ENCODE results near the gene MILR1. TPM values are rescaled to one million over a fixed set of nuclear protein-coding genes. Genes with fewer than 3 reads are reported as not detected.

Gene MILR1
- total RNA-seq, 1 experiment from 2014 or later = not detected

DNA sequence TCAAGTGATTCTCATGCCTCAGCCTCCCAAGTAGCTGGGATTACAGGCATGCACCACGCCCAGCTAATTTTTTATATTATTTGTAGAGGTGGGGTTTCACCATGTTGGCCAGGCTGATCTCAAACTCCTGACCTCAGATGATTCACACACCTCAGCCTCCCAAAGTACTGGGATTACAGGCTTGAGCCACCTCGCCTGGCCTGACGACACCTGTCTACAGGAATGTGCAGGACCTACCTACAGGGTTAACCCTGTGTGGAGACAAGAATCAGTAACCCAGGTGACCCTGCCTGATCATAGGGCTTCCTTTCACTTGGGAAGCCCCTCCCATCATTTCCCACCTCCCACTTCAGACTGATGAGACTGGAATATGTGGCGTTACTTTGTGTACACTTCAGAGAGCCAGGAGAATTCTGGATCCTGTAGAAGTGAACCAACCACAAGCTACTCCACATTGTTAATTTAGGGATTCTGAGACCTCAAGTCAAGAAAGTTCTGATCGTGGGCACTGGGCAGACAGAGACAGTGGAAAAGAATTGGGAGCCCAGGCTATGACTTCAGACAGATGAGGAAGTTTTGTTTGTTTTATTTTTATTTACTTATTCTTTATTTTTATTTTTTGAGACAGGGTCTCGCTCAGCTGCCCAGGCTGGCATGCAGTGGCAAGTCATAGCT is 5.7 kb upstream of the MILR1 start (continued):
- TF ChIP-seq GRHL2 (CRISPR knock-in tag; IDR thresholded peaks at IDR 0.05; ENCODE audit: insufficient replicate concordance, severe bottlenecking) (no peak), PRRX2 (CRISPR knock-in tag; IDR thresholded peaks at IDR 0.05) (no peak), ZBTB21 (CRISPR knock-in tag; IDR thresholded peaks at IDR 0.05; ENCODE audit: borderline replicate concordance) (no peak), FOXJ3 (CRISPR knock-in tag; IDR thresholded peaks at IDR 0.05; ENCODE audit: borderline replicate concordance) (no peak), NR2C2 (CRISPR knock-in tag; IDR thresholded peaks at IDR 0.05) (no peak)
- TF ChIP-seq, protein P1, sequence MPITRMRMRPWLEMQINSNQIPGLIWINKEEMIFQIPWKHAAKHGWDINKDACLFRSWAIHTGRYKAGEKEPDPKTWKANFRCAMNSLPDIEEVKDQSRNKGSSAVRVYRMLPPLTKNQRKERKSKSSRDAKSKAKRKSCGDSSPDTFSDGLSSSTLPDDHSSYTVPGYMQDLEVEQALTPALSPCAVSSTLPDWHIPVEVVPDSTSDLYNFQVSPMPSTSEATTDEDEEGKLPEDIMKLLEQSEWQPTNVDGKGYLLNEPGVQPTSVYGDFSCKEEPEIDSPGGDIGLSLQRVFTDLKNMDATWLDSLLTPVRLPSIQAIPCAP (CRISPR knock-in tag; IDR thresholded peaks at IDR 0.05) = no peak
- TF ChIP-seq, protein P2, sequence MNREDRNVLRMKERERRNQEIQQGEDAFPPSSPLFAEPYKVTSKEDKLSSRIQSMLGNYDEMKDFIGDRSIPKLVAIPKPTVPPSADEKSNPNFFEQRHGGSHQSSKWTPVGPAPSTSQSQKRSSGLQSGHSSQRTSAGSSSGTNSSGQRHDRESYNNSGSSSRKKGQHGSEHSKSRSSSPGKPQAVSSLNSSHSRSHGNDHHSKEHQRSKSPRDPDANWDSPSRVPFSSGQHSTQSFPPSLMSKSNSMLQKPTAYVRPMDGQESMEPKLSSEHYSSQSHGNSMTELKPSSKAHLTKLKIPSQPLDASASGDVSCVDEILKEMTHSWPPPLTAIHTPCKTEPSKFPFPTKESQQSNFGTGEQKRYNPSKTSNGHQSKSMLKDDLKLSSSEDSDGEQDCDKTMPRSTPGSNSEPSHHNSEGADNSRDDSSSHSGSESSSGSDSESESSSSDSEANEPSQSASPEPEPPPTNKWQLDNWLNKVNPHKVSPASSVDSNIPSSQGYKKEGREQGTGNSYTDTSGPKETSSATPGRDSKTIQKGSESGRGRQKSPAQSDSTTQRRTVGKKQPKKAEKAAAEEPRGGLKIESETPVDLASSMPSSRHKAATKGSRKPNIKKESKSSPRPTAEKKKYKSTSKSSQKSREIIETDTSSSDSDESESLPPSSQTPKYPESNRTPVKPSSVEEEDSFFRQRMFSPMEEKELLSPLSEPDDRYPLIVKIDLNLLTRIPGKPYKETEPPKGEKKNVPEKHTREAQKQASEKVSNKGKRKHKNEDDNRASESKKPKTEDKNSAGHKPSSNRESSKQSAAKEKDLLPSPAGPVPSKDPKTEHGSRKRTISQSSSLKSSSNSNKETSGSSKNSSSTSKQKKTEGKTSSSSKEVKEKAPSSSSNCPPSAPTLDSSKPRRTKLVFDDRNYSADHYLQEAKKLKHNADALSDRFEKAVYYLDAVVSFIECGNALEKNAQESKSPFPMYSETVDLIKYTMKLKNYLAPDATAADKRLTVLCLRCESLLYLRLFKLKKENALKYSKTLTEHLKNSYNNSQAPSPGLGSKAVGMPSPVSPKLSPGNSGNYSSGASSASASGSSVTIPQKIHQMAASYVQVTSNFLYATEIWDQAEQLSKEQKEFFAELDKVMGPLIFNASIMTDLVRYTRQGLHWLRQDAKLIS (CRISPR knock-in tag; IDR thresholded peaks at IDR 0.05; ENCODE audit: borderline replicate concordance) = no peak

DNA sequence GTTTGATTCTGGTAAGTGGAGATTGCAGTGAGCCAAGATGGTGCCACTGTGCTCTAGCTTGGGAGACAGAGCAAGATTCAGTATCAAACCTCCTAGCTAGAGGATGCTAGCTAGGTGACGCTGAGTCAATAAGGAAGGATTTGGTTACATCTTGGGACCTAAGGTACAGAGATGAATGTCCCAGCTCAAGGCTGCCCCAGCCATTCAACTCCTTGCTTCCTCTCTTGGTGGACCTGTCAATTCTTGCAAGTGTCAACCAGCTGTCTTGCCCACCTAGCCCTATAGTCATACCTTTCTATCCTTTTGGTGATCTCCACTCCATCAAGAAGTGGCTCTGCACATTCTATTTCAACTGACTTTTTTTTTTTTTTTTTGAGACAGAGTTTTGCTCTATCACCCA is 1.4 kb upstream of the MILR1 start:
- Mint-ChIP-seq H3K4me3 (no peak overlapping the region), H3K27me3 (ENCODE audit: low read depth) (no peaks in the 10 kb centered on the region), H3K27ac (no peak overlapping the region), H3K9me3 (no peaks in the 10 kb centered on the region; the same call in 1 of the 2 replicates), H3K4me1 (no peaks in the 10 kb centered on the region), H3K36me3 (no peaks in the 10 kb centered on the region)
- no peak for TF ChIP-seq RELA (CRISPR knock-in tag; IDR thresholded peaks at IDR 0.05; ENCODE audit: borderline replicate concordance)
- TF ChIP-seq ZNF121 (CRISPR knock-in tag; IDR thresholded peaks at IDR 0.05) = no peak
- TF ChIP-seq PRRX2 (CRISPR knock-in tag; IDR thresholded peaks at IDR 0.05) = no peak
- TF ChIP-seq SMAD4 (CRISPR knock-in tag; IDR thresholded peaks at IDR 0.05) = no peak
- TF ChIP-seq, protein P3, sequence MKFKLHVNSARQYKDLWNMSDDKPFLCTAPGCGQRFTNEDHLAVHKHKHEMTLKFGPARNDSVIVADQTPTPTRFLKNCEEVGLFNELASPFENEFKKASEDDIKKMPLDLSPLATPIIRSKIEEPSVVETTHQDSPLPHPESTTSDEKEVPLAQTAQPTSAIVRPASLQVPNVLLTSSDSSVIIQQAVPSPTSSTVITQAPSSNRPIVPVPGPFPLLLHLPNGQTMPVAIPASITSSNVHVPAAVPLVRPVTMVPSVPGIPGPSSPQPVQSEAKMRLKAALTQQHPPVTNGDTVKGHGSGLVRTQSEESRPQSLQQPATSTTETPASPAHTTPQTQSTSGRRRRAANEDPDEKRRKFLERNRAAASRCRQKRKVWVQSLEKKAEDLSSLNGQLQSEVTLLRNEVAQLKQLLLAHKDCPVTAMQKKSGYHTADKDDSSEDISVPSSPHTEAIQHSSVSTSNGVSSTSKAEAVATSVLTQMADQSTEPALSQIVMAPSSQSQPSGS (CRISPR knock-in tag; IDR thresholded peaks at IDR 0.05; ENCODE audit: borderline replicate concordance, low read depth) = no peak
- TF ChIP-seq TEAD4 (CRISPR knock-in tag; IDR thresholded peaks at IDR 0.05) = no peak
- no peak for TF ChIP-seq CREM (CRISPR knock-in tag; IDR thresholded peaks at IDR 0.05)
- TF ChIP-seq, protein P4, sequence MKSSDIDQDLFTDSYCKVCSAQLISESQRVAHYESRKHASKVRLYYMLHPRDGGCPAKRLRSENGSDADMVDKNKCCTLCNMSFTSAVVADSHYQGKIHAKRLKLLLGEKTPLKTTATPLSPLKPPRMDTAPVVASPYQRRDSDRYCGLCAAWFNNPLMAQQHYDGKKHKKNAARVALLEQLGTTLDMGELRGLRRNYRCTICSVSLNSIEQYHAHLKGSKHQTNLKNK (CRISPR knock-in tag; IDR thresholded peaks at IDR 0.05) = no peak
- TF ChIP-seq, protein P5, sequence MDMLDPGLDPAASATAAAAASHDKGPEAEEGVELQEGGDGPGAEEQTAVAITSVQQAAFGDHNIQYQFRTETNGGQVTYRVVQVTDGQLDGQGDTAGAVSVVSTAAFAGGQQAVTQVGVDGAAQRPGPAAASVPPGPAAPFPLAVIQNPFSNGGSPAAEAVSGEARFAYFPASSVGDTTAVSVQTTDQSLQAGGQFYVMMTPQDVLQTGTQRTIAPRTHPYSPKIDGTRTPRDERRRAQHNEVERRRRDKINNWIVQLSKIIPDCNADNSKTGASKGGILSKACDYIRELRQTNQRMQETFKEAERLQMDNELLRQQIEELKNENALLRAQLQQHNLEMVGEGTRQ (CRISPR knock-in tag; IDR thresholded peaks at IDR 0.05) = no peak
- no peak for TF ChIP-seq NFYB (CRISPR knock-in tag; conservative IDR thresholded peaks at IDR 0.05; ENCODE audit: low read depth)
- ChIA-PET CTCF (interaction anchor here (1.0 kb wide), 1 partner anchor 44 kb away, joined by 4 read pairs; no protein-coding TSS in a partner anchor), POLR2A (no interaction called here)
- ATAC-seq (no peak), DNase-seq (ENCODE audit: low spot score) (no peak)

DNA sequence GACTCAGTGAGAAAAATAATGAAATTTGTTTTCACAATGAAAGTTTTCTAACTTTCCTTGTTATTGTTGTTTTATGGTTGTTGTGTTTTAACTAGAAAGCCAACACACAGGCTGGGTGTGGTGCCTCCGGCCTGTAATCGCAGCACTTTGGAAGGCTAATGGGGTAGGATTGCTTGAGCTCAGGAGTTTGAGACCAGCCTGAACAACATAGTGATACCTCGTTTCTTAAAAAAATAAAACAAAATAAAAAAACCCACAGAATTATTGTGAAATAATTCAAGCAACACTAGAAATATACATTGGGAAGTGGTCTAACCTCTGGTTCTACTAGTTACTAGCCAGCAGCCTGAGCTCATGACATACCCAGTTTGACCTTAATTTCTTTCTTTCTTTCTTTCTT is 630 bp downstream of the MILR1 start:
- no peaks in the 10 kb centered on the region for H3K36me3 Mint-ChIP-seq
- POLR2A ChIA-PET = no interaction called here
- no peak overlapping the region for H3K27ac Mint-ChIP-seq
- no peak overlapping the region for H3K4me3 Mint-ChIP-seq
- H3K4me1 Mint-ChIP-seq = no peaks in the 10 kb centered on the region
- ATAC-seq (no peak), DNase-seq (ENCODE audit: low spot score) (no peak)
- H3K9me3 Mint-ChIP-seq = no peaks in the 10 kb centered on the region; the same call in 1 of the 2 replicates
- H3K27me3 Mint-ChIP-seq (ENCODE audit: low read depth) = no peaks in the 10 kb centered on the region
- CTCF ChIA-PET = no interaction called here
- TF ChIP-seq, protein P2 (CRISPR knock-in tag; IDR thresholded peaks at IDR 0.05; ENCODE audit: borderline replicate concordance) = no peak
- TF ChIP-seq TEAD4 (CRISPR knock-in tag; IDR thresholded peaks at IDR 0.05) (no peak), EMX1 (CRISPR knock-in tag; IDR thresholded peaks at IDR 0.05) (no peak), TCF7 (CRISPR knock-in tag; IDR thresholded peaks at IDR 0.05; ENCODE audit: low read depth) (no peak), RORB (CRISPR knock-in tag; IDR thresholded peaks at IDR 0.05) (no peak)
- TF ChIP-seq, protein P6, sequence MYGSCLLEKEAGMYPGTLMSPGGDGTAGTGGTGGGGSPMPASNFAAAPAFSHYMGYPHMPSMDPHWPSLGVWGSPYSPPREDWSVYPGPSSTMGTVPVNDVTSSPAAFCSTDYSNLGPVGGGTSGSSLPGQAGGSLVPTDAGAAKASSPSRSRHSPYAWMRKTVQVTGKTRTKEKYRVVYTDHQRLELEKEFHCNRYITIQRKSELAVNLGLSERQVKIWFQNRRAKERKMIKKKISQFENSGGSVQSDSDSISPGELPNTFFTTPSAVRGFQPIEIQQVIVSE (CRISPR knock-in tag; IDR thresholded peaks at IDR 0.05; ENCODE audit: borderline replicate concordance) = no peak
